RWPE1 (cell line): ENCODE data around the gene GRIN3A.

Experiments
- CTCF ChIA-PET: fragments of 350-600 bp; sonication (Branson Sonifier 250); formaldehyde crosslinking; extraction: SDS; loops from one replicate; lab custom pipeline; 2021; lab: Yijun Ruan, JAX
- POLR2A ChIA-PET: fragments of 400-600 bp; formaldehyde crosslinking; extraction: SDS; loops from one replicate; lab custom pipeline; 2020; ENCODE audit warnings: antibody characterized with exemption; ENCODE audit not compliant: low non-redundant PET; lab: Yijun Ruan, JAX
- DNase-seq: peaks from one replicate; pipeline ENCODE4 v3.0.0; 2012; ENCODE audit warnings: low spot score
- H3K27ac ChIP-seq: fragments of 450-650 bp; 2 replicates; pipeline ENCODE4 v1.5.1; 2017
- TF ChIP-seq, protein P1 (sequence below): fragments of 450-650 bp; conservative IDR thresholded peaks from 2 replicates; pipeline ENCODE4 v1.5.1; 2017; ENCODE audit warnings: low read depth, mild to moderate bottlenecking

Gene GRIN3A

DNA sequence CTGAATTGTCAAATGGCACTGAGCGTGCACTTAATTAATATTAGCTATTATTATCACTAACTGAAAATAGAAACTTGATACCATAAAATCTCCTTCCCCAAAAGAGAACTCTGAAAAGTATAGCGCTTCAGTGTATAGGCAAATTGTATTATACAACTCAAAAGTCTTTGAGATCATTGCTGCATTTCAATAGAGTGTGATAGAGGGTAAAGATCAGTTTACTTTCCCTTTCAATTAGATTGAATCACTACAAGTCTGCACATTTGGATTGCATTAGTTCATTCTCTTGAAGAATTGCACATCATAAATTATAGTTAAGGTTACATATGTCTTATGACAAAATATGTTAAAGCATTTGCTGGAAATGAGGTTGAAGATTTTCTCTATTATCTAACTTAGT is 13.4 kb upstream of the GRIN3A start:
- DNase-seq: no peak
- TF ChIP-seq, protein P1, sequence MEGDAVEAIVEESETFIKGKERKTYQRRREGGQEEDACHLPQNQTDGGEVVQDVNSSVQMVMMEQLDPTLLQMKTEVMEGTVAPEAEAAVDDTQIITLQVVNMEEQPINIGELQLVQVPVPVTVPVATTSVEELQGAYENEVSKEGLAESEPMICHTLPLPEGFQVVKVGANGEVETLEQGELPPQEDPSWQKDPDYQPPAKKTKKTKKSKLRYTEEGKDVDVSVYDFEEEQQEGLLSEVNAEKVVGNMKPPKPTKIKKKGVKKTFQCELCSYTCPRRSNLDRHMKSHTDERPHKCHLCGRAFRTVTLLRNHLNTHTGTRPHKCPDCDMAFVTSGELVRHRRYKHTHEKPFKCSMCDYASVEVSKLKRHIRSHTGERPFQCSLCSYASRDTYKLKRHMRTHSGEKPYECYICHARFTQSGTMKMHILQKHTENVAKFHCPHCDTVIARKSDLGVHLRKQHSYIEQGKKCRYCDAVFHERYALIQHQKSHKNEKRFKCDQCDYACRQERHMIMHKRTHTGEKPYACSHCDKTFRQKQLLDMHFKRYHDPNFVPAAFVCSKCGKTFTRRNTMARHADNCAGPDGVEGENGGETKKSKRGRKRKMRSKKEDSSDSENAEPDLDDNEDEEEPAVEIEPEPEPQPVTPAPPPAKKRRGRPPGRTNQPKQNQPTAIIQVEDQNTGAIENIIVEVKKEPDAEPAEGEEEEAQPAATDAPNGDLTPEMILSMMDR: no peak
- no peak overlapping the region for H3K27ac ChIP-seq
- CTCF ChIA-PET: interaction anchor here (1.0 kb wide), 1 partner anchor 13 kb away, joined by 4 read pairs; the partner anchor contains the start of gene GRIN3A
- POLR2A ChIA-PET: no interaction called here

DNA sequence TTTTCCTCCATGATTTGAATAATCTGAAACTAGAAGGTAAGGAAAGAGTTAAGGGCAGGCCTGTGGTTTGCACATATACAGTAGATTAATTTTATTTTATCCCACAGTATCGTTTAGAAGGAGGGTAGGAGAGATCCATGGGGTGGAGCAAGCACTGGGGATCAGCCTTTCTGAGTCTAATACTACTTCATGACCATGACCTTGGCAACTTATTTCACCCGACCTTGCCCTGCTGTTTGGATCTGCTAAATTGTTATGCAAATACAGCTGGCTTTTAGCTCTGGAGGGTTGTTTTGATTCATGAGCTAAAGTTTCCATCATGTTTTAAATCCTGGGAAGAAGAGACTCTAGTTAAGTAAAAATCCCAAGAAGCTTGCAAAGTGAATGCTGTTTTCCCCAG is 864 bp upstream of the GRIN3A start:
- ChIA-PET CTCF (interaction anchor here (0.9 kb wide), 1 partner anchor 12 kb away, joined by 4 read pairs; no protein-coding TSS in a partner anchor), POLR2A (no interaction called here)
- DNase-seq: no peak
- TF ChIP-seq, protein P1: no peak
- H3K27ac ChIP-seq: no peak overlapping the region

DNA sequence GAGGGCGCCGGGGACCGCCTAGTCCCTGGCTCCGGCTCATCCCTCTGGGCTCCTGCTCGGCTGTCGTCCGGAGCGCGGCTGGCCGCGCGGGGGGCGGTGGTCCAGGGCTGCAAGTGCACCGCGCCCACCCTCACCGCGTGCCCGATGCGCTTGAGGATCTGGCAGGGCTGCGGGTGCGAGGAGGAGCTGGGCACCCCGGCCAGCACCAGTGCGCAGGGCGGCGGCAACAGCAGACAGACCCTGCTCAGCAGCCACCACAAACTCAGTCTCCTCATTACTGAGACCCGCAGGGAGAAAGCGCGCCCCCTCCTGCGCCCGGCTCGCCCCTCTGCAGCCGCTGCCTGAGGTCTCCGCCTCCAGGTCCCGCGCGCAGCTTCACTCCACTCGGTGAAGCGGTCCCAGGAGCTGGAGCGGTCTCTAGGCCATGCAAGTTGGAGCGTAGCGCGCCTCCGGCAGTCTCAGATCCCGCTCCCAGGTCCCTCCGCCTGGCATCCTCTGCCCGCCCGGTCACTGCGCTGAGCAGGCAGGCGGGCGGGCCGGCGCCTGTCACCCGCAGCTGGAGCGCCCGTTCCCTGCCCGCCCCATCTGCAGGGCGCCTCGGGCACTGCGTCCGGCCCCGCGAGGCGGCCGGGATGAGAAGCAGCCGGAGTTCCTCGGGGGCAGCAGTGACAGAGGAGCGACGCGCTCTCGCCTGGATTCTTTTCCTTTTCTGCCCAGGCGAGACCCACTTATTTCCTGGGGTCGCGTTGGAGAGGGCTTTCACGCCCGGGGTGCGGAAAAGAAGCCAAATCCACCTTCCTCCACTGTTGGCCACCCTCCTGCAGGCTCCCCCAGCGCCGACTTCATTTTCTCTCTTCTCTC is 512 bp downstream of the GRIN3A start:
- CTCF ChIA-PET: interaction anchor here (1.2 kb wide), 1 partner anchor 12 kb away, joined by 3 read pairs; no protein-coding TSS in a partner anchor
- H3K27ac ChIP-seq: no peak overlapping the region

DNA sequence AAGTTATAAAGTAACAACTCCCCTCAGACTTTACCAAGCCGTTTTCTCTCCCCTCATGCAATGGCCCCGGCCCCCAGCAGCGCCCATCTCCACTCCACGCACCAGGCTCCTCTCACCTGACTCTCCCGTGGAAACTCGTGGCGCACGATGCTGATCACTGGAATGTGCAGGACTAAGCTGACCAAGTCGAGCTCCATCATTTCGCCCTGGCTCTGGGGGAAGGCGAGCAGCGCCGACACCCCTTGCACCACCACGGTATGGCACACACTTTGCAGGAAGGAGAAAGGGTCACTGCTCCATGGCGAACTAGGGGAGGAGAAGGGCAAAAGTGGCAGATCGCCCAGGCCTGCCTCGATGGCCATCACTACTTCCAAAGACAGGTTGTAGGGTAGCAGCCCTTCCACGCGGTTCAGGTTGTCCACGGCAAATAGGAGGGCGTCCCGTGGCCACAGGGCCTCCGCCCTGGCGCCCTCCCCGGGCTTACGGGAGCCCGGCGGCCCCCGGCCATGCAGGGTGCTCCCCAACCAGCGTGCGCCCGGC is 1.2 kb downstream of the GRIN3A start:
- TF ChIP-seq, protein P1: no peak
- no peak overlapping the region for H3K27ac ChIP-seq
- ChIA-PET CTCF (interaction anchor here (1.2 kb wide), 1 partner anchor 11 kb away, joined by 3 read pairs; no protein-coding TSS in a partner anchor), POLR2A (interaction anchor here (0.6 kb wide), 1 partner anchor 1217 kb away, joined by 3 read pairs; no protein-coding TSS in a partner anchor)
- DNase-seq: no peak

More for the DNA sequence above, 512 bp downstream of the GRIN3A start:
- POLR2A ChIA-PET: interaction anchor here (0.6 kb wide), 1 partner anchor 1217 kb away, joined by 3 read pairs; no protein-coding TSS in a partner anchor
- DNase-seq: peak; percentile 9
- TF ChIP-seq, protein P1: no peak

DNA sequence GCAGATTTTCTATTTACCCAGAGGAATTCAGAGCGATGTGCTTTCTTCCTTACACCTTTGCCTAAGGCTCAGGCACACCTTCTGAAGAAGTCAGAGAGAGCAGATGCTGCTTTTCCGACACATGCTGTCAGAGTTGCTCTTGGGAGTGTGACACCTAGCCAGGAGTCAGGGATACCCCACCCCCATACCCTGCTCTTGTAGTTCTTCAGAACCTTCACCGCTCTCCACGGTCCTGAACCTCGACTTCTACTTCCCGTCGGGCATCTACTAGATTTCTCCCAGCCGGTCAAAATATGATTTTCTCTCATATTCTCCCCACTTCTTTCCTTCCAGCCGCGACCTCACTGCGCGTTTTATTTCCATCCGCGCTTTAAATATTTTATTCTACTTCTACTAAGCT is 1.7 kb downstream of the GRIN3A start:
- DNase-seq: peak; percentile 36
- TF ChIP-seq, protein P1: no peak
- CTCF ChIA-PET: interaction anchor here (0.9 kb wide), 1 partner anchor 36 kb away, joined by 3 read pairs; no protein-coding TSS in a partner anchor
- H3K27ac ChIP-seq: no peak overlapping the region
- POLR2A ChIA-PET: no interaction called here

DNA sequence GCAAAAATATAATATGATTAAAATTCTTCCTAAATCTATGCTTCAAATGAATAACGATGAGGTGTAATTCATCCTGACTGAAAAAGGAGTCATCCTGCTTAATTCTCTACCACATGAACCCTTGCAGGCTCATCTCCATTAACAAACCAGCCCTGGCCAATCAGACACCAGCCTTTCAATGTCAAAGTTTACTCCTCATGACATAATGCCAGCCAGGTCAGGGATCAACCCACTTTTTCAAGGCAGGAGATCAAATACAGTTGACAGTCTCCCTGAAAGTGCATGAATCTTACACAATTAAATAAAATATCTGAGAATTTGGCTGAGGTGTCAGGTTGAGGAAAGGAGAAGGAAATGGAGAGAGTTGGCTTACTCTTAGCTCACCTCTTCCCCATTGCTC is 7.0 kb downstream of the GRIN3A start:
- TF ChIP-seq, protein P1: no peak
- DNase-seq: no peak
- H3K27ac ChIP-seq: no peak overlapping the region
- POLR2A ChIA-PET: no interaction called here
- CTCF ChIA-PET: no interaction called here
